HepG2 (cell line): ENCODE measurements around the gene TPPP2. TPM values are rescaled to one million over a fixed set of nuclear protein-coding genes. Genes with fewer than 3 reads are reported as not detected.

Experiments used
- ATAD3A ChIP-seq: sonication (generic); formaldehyde crosslinking; IDR thresholded peaks from 2 replicates; pipeline ENCODE4 v1.4.0; 2020; ENCODE audit warnings: missing genetic modification reagents
- DBP ChIP-seq: sonication (generic); formaldehyde crosslinking; IDR thresholded peaks from 2 replicates; pipeline ENCODE4 v1.4.0; 2020; ENCODE audit warnings: missing genetic modification reagents; ENCODE audit errors: not compliant biosample characterization
- HIC2 ChIP-seq: sonication (generic); formaldehyde crosslinking; IDR thresholded peaks from 2 replicates; pipeline ENCODE4 v1.9.0; 2022; ENCODE audit warnings: low read depth, missing genetic modification reagents
- HMGXB4 ChIP-seq, 2 experiments: sonication (generic) in 1 of 2; formaldehyde crosslinking in 1 of 2; IDR thresholded peaks; 2 replicates each; pipeline versions ENCODE4 v1.4.0 to v1.6.1; 2018 to 2020; ENCODE audit warnings: missing genetic modification reagents in 2 of 2, borderline replicate concordance in 1 of 2, low read depth in 1 of 2, mild to moderate bottlenecking in 1 of 2, missing biosample characterization in 1 of 2
- HOXD1 ChIP-seq: sonication (generic); formaldehyde crosslinking; IDR thresholded peaks from 2 replicates; pipeline ENCODE4 v1.5.0; 2020; ENCODE audit warnings: missing genetic modification reagents
- MAZ ChIP-seq, 2 experiments: sonication (generic) in 1 of 2; formaldehyde crosslinking in 1 of 2; IDR thresholded peaks; 2 replicates each; pipeline versions ENCODE4 v1.5.0 to v1.6.1; 2012 to 2020; ENCODE audit warnings: low read depth in 2 of 2, mild to moderate bottlenecking in 2 of 2, borderline replicate concordance in 1 of 2, improper control_type of control experiment in 1 of 2, low read length in 1 of 2, missing genetic modification reagents in 1 of 2, moderate library complexity in 1 of 2
- PRMT3 ChIP-seq: sonication (generic); formaldehyde crosslinking; IDR thresholded peaks from 2 replicates; pipeline ENCODE4 v1.8.1; 2022; ENCODE audit warnings: low read depth, mild to moderate bottlenecking, moderate library complexity, missing genetic modification reagents, borderline replicate concordance
- RARG ChIP-seq: sonication (generic); formaldehyde crosslinking; IDR thresholded peaks from 2 replicates; pipeline ENCODE4 v1.4.0; 2020; ENCODE audit warnings: low read depth, mild to moderate bottlenecking, missing genetic modification reagents
- SETDB1 ChIP-seq: sonication (generic); formaldehyde crosslinking; IDR thresholded peaks from 2 replicates; pipeline ENCODE4 v1.5.1; 2020; ENCODE audit warnings: missing genetic modification reagents, mild to moderate bottlenecking, borderline replicate concordance
- ZBTB33 ChIP-seq: sonication (generic); formaldehyde crosslinking; IDR thresholded peaks from 2 replicates; pipeline ENCODE4 v1.4.0; 2020; ENCODE audit warnings: missing genetic modification reagents
- ZEB1 ChIP-seq: IDR thresholded peaks from 2 replicates; pipeline ENCODE4 v1.6.1; 2012; ENCODE audit warnings: mild to moderate bottlenecking, low read depth, inconsistent platforms; ENCODE audit not compliant: insufficient replicate concordance
- ZNF142 ChIP-seq: sonication (generic); formaldehyde crosslinking; IDR thresholded peaks from 2 replicates; pipeline ENCODE4 v1.4.0; 2020; ENCODE audit warnings: missing genetic modification reagents
- ZNF558 ChIP-seq: sonication (generic); formaldehyde crosslinking; IDR thresholded peaks from 2 replicates; pipeline ENCODE4 v1.9.0; 2022; ENCODE audit warnings: mild to moderate bottlenecking, missing genetic modification reagents, borderline replicate concordance
- ZNF7 ChIP-seq: IDR thresholded peaks from 2 replicates; pipeline ENCODE4 v1.6.1; 2016; ENCODE audit warnings: missing biosample characterization, missing genetic modification reagents
- polyA plus RNA-seq, 8 experiments: library from polyadenylated mRNA; depleted of rRNA in 3 of 8; stranded (reverse) in 7 of 8; unstranded in 1 of 8; fragments of >200 nt; fragmentation: Illumina TruSeq in 4 of 8; extraction: Trizol in 4 of 8; gene quantifications; 2 replicates each; pipeline versions ENCODE4 v1.2.1 to v1.2.3, GENCODE V29; 2011 to 2016; ENCODE audit warnings: low read depth in 4 of 8, missing spikeins in 1 of 8, mixed read lengths in 1 of 8; ENCODE audit not compliant: insufficient read depth in 1 of 8
- total RNA-seq, 5 experiments: library from RNA; depleted of rRNA; stranded (reverse); fragments of >200 nt; fragmentation: Illumina TruSeq; extraction: Trizol; gene quantifications; 2 replicates each; pipeline ENCODE4 v1.2.3, GENCODE V29; 2016; ENCODE audit warnings: low read depth in 1 of 5

Gene TPPP2
- total and polyA plus RNA-seq, 2 of the 13 experiments (the other 11 are each of a cell fraction or from before 2014, with no cell fraction given) = 0.58 to 4.2 TPM

DNA sequence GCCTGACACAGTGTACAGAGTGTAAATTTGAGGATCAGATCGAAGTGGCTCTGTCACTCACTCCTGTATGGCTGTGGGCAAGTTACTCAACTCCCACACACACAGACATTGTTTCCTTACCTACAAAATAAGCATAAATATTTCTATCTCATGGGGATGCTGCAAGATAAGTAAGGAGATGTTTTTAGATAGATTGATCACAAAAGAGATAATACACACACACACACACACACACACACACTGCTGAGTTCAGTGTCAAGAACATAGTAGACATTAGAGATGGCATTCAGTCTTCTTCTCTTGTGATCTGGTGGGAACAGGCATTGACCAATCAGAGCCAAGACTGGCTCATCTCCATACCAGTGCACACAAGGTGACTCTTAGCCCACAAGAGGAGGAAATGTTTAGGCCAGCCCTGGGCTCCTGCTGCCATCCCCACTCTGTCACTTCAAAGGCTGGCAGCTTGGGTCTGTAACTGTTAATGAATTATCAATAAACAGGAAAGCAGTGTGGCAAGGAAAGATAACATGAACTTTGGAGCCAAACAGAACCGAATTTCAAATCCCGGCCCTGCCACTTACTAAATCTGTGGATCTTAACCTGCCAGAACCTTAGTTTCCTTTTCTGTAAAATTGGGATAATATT, 24.2 kb downstream of the TPPP2 start (continued):
- TF ChIP-seq ZNF142 (CRISPR knock-in tag) = peak; percentile 66; the same call in 1 of the 2 replicates
- TF ChIP-seq ZEB1 = peak; percentile 74
- TF ChIP-seq HMGXB4 (CRISPR knock-in tag; IDR thresholded peaks at IDR 0.05; ENCODE audit: borderline replicate concordance in 1 of 2, low read depth in 1 of 2) = peak; percentile 67 to 77; a peak in 2 of 4 replicates
- TF ChIP-seq DBP = no peak
- TF ChIP-seq SETDB1 = no peak
- no peak for TF ChIP-seq MAZ (IDR thresholded peaks at IDR 0.05; ENCODE audit: borderline replicate concordance, low read depth, low read length)
- TF ChIP-seq MAZ (CRISPR knock-in tag; IDR thresholded peaks at IDR 0.05; ENCODE audit: low read depth) = peak; percentile 45; the same call in 1 of the 2 replicates
- peak; percentile 92 for TF ChIP-seq HOXD1
- peak; percentile 96 for TF ChIP-seq ZNF7 (CRISPR knock-in tag)
- TF ChIP-seq HIC2 = peak; percentile 95
- no peak for TF ChIP-seq ATAD3A (CRISPR knock-in tag)
- no peak for TF ChIP-seq RARG
- TF ChIP-seq ZNF558 (CRISPR knock-in tag) = no peak; the same call in 1 of the 2 replicates
- 0 out of 2 replicates have a peak, but pooled peaks have one; percentile 45 for TF ChIP-seq ZBTB33 (CRISPR knock-in tag)
- peak; percentile 57; the same call in 1 of the 2 replicates for TF ChIP-seq PRMT3
